Natural killer cell (primary cell): ENCODE data around the gene DCAF8. TPM values are rescaled to one million over a fixed set of nuclear protein-coding genes. Genes with fewer than 3 reads are reported as not detected.
A peak's percentile ranks its signal among the peaks of the same experiment; 100 is the strongest.

ENCODE experiments used
- ATAC-seq, 3 donors: fragments of 150-1000 bp in 2 of 3; fragments of 200-7000 bp in 1 of 3; cut with Tn5 transposase; 1 replicate in 1 of 3; 2 replicates in 2 of 3; pipeline ENCODE4 v1.10.0; 2021; ENCODE audit warnings: mild to moderate bottlenecking in 2 of 3, moderate library complexity in 2 of 3
- DNase-seq, 2 donors: peaks; one replicate each; pipeline versions ENCODE4 v3.0.0 to v3.0.0-alpha.2; 2013 to 2021; ENCODE audit warnings: mixed read lengths in 1 of 2
- H3K27ac ChIP-seq: one replicate; pipeline ENCODE4 v1.5.1; 2013; ENCODE audit warnings: mild to moderate bottlenecking, low read length
- H3K27me3 ChIP-seq: one replicate; pipeline ENCODE4 v1.6.1; 2013; ENCODE audit warnings: low read length; ENCODE audit not compliant: control insufficient read depth, insufficient read depth
- H3K36me3 ChIP-seq: one replicate; pipeline ENCODE4 v1.6.1; 2013; ENCODE audit warnings: low read length; ENCODE audit not compliant: control insufficient read depth, insufficient read depth
- H3K4me1 ChIP-seq: one replicate; pipeline ENCODE4 v1.6.1; 2013; ENCODE audit warnings: low read length; ENCODE audit not compliant: control insufficient read depth, insufficient read depth
- H3K4me3 ChIP-seq: one replicate; pipeline ENCODE4 v1.5.1; 2013; ENCODE audit warnings: low read length
- H3K9me3 ChIP-seq: one replicate; pipeline ENCODE4 v1.6.1; 2013; ENCODE audit warnings: low read length; ENCODE audit not compliant: control insufficient read depth, insufficient read depth
- H3K27ac Mint-ChIP-seq, 2 donors: one replicate each; pipeline ENCODE4 v1.8.0; 2022; ENCODE audit warnings: mild to moderate bottlenecking in 2 of 2, mixed read lengths in 2 of 2, moderate library complexity in 1 of 2
- H3K27me3 Mint-ChIP-seq, 2 donors: one replicate each; pipeline ENCODE4 v1.8.0; 2022; ENCODE audit warnings: low read depth in 2 of 2, mixed read lengths in 2 of 2
- H3K36me3 Mint-ChIP-seq: one replicate; pipeline ENCODE4 v1.8.0; 2022; ENCODE audit warnings: mixed read lengths
- H3K4me1 Mint-ChIP-seq, 2 donors: one replicate each; pipeline ENCODE4 v1.8.0; 2022; ENCODE audit warnings: mixed read lengths in 2 of 2
- H3K4me3 Mint-ChIP-seq: one replicate; pipeline ENCODE4 v1.8.0; 2022; ENCODE audit warnings: mild to moderate bottlenecking, moderate library complexity, mixed read lengths
- H3K9me3 Mint-ChIP-seq, 2 donors: one replicate each; pipeline ENCODE4 v1.8.0; 2022; ENCODE audit warnings: mixed read lengths in 2 of 2
- CTCF ChIP-seq: fragments of 200-600 bp; IDR thresholded peaks from one replicate; pipeline ENCODE4 v1.8.0; 2022; ENCODE audit warnings: antibody characterized with exemption
- WGBS: methylation state at CpG from one replicate; pipeline ENCODE4 v1.1.7; 2013; ENCODE audit warnings: missing lambda C conversion rate; ENCODE audit not compliant: insufficient coverage; 5-methylcytosine and 5-hydroxymethylcytosine counted together
- intact Hi-C: fragments of 100-400 bp; cut with micrococcal nuclease; formaldehyde crosslinking; loops from one replicate; pipeline ENCODE4 v1.14.2; 2022
- total RNA-seq, 4 donors: library from RNA; stranded (reverse); fragments of 120-200 nt in 1 of 4; gene quantifications; one replicate each; pipeline versions ENCODE4 v1.2.3 to v1.2.4, GENCODE V29; 2013 to 2022

Gene DCAF8
- total RNA-seq, 3 donors from 2014 or later (not counting 1 experiment from before 2014, with no cell fraction given): 189 to 201 (median 189) TPM

- H3K4me3 ChIP-seq: no peak overlapping the region
- no peak overlapping the region for H3K27ac ChIP-seq
- DNase-seq: no peak
- H3K36me3 ChIP-seq: peaks cover 39% of the 10 kb centered on the region
- ATAC-seq: no peak
- Mint-ChIP-seq H3K4me1 (peaks cover 25 to 26% of the 10 kb centered on the region in 2 donors), H3K36me3 (no peaks in the 10 kb centered on the region), H3K9me3 (no peaks in the 10 kb centered on the region), H3K27me3 (no peaks in the 10 kb centered on the region), H3K27ac (peak overlapping the region; percentile 87 to 97), H3K4me3 (peak overlapping the region; percentile 98)
- intact Hi-C loops: loop anchor here (1.0 kb wide), 2 partner anchors 23 to 58 kb away; partner anchors contain the start of genes COPA, DCAF8 and NCSTN
- H3K4me1 ChIP-seq: peaks cover 23% of the 10 kb centered on the region
- no peaks in the 10 kb centered on the region for H3K27me3 ChIP-seq
- no peak for TF ChIP-seq CTCF
- H3K9me3 ChIP-seq: no peaks in the 10 kb centered on the region
- WGBS: 89% methylated on average over 23 of the region's 23 CpGs
These were observed 23.2 kb upstream of the DCAF8 start for GRCh38 chr1:160285506-160285905.

- peak within 1 kb of the TSS; percentile 98 for H3K4me3 Mint-ChIP-seq
- H3K27ac Mint-ChIP-seq: peak within 1 kb of the TSS; percentile 87 to 97
- Histone ChIP-seq H3K27me3 (no peaks in the 10 kb centered on the region), H3K4me1 (peaks cover 23% of the 10 kb centered on the region), H3K9me3 (no peaks in the 10 kb centered on the region), H3K36me3 (peaks cover 39% of the 10 kb centered on the region), H3K4me3 (peak within 1 kb of the TSS; percentile 94), H3K27ac (peak within 1 kb of the TSS; percentile 76)
- peak; percentile 100 for ATAC-seq
- peak; percentile 93 to 96 for DNase-seq
- peaks cover 5% of the 10 kb centered on the region for H3K36me3 Mint-ChIP-seq
- WGBS: under 1% methylated on average over 27 of the region's 27 CpGs
- intact Hi-C loops: loop anchor here (1.0 kb wide), 2 partner anchors 23 to 58 kb away; partner anchors contain the start of genes COPA, DCAF8 and NCSTN
- no peaks in the 10 kb centered on the region for H3K27me3 Mint-ChIP-seq
- no peak for TF ChIP-seq CTCF
- no peaks in the 10 kb centered on the region for H3K9me3 Mint-ChIP-seq
- H3K4me1 Mint-ChIP-seq: peaks cover 25 to 26% of the 10 kb centered on the region in 2 donors
These were observed 22.5 kb upstream of the DCAF8 start, which contains the start of gene PEX19 for GRCh38 chr1:160284782-160285344. TSS of gene PEX19 (minus strand) at chr1:160285133. CDS start at chr1:160285124, 9 bp downstream.

GRCh38 chr1:160284220-160284781 is 22.0 kb upstream of the DCAF8 start:
- WGBS: 7% methylated on average over 14 of the region's 15 CpGs
- ATAC-seq (peak; percentile 9 to 18 (median 11)), DNase-seq (peak in 1 of 2 donors; percentile 50)
- H3K27me3 Mint-ChIP-seq: no peaks in the 10 kb centered on the region
- peaks cover 11% of the 10 kb centered on the region for H3K36me3 Mint-ChIP-seq
- H3K9me3 Mint-ChIP-seq: no peaks in the 10 kb centered on the region
- Histone ChIP-seq H3K27me3 (no peaks in the 10 kb centered on the region), H3K27ac (peak overlapping the region; percentile 76), H3K4me1 (peaks cover 23% of the 10 kb centered on the region), H3K4me3 (peak overlapping the region; percentile 94), H3K9me3 (no peaks in the 10 kb centered on the region), H3K36me3 (peaks cover 39% of the 10 kb centered on the region)
- H3K4me1 Mint-ChIP-seq: peaks cover 25 to 26% of the 10 kb centered on the region in 2 donors
- peak overlapping the region; percentile 87 to 97 for H3K27ac Mint-ChIP-seq
- no peak for TF ChIP-seq CTCF
- peak overlapping the region; percentile 98 for H3K4me3 Mint-ChIP-seq
- intact Hi-C loops: no loop called here
